GM12801 (cell line): ENCODE measurements around the gene HOTAIR.

Experiments used
- CTCF ChIP-seq: IDR thresholded peaks from one replicate; pipeline ENCODE4 v1.5.1; 2011; ENCODE audit warnings: control low read depth; ENCODE audit not compliant: insufficient read length; ENCODE audit errors: extremely low read depth

HOTAIR gene

GRCh38 chr12:53964315-53964713 is 10.4 kb downstream of the HOTAIR start:
- TF ChIP-seq CTCF = no peak

GRCh38 chr12:53963434-53964314 is 11.1 kb downstream of the HOTAIR start:
- TF ChIP-seq CTCF = no peak

GRCh38 chr12:53963005-53963404 is 11.7 kb downstream of the HOTAIR start:
- no peak for TF ChIP-seq CTCF

- no peak for TF ChIP-seq CTCF
These were observed 13.6 kb downstream of the HOTAIR start for GRCh38 chr12:53961025-53961761.

GRCh38 chr12:53960187-53961024 is 14.3 kb downstream of the HOTAIR start:
- no peak for TF ChIP-seq CTCF

GRCh38 chr12:53959314-53959713 is 15.4 kb downstream of the HOTAIR start:
- no peak for TF ChIP-seq CTCF

GRCh38 chr12:53958128-53958527 is 16.6 kb downstream of the HOTAIR start:
- TF ChIP-seq CTCF = no peak
